ENCODE results near the gene CXCR6.

The CXCR6 gene

DNA sequence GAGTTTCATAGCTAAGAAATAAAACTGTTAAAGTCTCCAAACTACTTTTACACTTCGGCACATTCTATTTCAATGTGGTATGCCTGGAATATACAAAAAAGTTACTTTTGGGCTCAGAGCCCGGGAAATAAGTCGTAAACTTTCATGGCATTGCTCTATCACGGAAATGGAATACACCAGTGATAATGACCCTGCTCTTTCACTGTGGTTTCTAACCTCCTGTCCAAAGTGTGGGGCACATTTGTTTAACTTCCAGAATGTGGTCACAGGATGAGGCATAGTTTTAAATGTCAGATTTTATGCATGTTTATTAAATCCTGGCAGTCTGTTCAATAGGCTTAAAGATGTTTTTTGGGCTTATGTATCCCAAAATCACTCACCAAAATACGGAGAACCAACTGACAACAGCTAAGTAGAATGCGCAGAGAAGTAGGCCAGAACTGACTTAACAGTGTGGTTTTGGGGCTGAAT lies 5.1 kb downstream of the CXCR6 start:
- DNase-seq (ENCODE audit: low read depth in 2 of 2), result no peak

GRCh38 chr3:45948881-45949280 lies 5.6 kb downstream of the CXCR6 start:
- DNase-seq (ENCODE audit: low read depth in 2 of 2), result no peak

DNA sequence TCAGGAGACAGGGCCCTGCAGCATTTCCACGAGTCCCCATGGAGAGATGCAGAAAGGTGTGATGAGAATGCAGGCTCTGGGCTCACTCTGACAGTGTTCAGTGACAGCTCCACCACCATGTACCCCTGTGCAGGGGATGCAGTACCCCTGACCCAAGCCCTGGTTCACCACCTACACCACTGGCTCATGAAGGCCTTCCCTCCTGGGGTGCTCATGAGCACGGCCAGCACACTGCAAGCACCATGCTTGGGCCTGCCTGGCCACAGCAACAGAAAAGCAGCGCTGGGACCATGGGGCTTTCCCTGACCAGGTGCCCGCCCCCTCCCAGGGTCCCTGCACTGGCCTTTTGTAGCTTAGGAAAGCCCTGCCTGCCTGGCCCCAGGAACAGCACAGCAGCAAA lies 6.2 kb downstream of the CXCR6 start:
- DNase-seq (ENCODE audit: low read depth in 2 of 2), result no peak

- no peak for DNase-seq (ENCODE audit: low read depth in 2 of 2)
These were observed 6.9 kb downstream of the CXCR6 start for GRCh38 chr3:45950131-45950530.

- peak; percentile 14 to 29 for DNase-seq (ENCODE audit: low read depth in 2 of 2)
These were observed 7.7 kb downstream of the CXCR6 start for GRCh38 chr3:45950686-45951600.

GRCh38 chr3:45951946-45952345 lies 8.7 kb downstream of the CXCR6 start:
- no peak for DNase-seq (ENCODE audit: low read depth in 2 of 2)

GRCh38 chr3:45952456-45952855 lies 9.2 kb downstream of the CXCR6 start:
- no peak for DNase-seq (ENCODE audit: low read depth in 2 of 2)

DNA sequence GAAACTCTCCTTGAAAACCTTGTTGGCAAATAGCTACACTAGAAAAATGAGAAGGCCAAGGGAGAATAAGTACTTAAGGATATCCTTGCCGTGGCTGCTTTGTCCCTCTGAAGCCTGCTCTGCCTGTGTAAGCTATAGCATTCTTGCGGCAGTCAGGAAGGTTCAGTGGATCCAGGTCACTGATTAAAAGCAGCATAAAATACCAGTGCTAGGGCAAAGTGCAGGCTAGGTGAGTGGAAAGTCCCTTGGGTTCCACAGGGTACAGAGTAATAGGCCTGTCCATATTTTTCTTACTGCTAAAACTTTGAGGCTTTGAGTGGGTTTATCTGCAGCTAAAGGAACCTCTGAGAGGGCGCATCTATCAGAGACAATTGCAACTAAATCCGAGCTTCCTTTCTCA lies 10.3 kb downstream of the CXCR6 start:
- no peak for DNase-seq (ENCODE audit: low read depth in 2 of 2)

GRCh38 chr3:45954306-45954705 lies 11.0 kb downstream of the CXCR6 start:
- no peak for DNase-seq (ENCODE audit: low read depth in 2 of 2)

- no peak for DNase-seq (ENCODE audit: low read depth in 2 of 2)
These were observed 11.9 kb downstream of the CXCR6 start for GRCh38 chr3:45955017-45955647.

DNA sequence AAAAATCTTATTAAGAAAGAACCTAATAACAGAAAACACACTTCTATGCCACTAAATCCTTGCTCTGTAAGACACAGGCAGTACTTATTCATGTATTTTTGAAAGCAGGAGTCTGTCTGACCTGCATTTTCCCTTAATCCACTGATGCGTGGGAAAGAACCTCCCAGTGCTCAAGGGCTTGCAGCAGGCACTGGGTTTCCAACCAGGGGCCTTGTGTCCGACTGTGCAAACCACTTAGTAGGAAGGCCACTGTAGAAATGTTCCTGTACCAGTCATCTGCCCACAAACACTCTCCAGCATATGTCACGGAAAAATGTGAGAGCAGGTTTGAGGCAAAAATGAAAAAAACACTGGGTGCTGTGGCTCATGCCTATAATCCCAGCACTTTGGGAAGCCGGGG lies 12.4 kb downstream of the CXCR6 start:
- no peak for DNase-seq (ENCODE audit: low read depth in 2 of 2)

- DNase-seq (ENCODE audit: low read depth in 2 of 2), result no peak
These were observed 14.3 kb downstream of the CXCR6 start for GRCh38 chr3:45957586-45957985.

DNA sequence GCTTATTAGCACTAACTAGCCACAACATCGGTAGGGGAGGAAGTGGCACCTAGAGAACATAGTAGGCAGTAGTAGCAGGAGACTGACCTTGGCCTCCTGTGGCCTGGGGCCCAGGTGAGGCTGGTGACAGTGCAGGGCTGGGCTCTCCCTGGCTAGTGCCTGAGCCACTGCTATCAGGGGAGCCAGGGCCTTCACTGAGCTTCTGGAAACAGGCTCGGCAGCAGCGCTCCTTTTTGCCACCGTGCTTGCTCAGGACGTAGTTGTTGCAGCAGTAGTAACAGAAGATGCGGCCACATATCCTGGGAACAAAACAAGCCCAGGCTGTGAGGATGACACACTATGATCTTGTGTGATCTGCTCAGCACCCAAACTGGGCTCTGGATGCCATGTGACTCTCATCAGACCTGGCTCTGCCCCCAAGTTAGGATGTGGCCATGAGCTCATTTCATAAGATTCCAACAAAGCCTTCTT lies 15.1 kb downstream of the CXCR6 start:
- DNase-seq (ENCODE audit: low read depth in 2 of 2), result no peak

DNA sequence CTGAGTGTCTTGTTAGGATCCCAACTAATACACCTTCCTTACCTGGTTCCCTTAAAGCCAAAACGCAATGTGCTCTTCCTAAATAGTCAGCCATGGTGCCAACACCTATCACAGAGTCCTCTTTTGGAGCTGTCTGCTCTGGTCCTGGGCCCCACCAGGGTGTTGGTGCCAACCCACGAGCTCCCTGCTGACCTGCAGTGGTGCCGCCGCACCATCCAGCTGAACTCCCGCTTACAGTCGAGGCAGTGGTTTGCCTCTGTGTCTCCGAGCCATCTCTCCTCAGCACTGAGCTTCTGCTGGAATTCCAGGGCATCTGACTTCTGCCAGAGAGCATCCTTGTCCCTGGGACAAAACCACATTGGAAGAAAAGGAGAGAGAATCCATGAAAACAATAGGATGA lies 15.9 kb downstream of the CXCR6 start:
- no peak for DNase-seq (ENCODE audit: low read depth in 2 of 2)

DNA sequence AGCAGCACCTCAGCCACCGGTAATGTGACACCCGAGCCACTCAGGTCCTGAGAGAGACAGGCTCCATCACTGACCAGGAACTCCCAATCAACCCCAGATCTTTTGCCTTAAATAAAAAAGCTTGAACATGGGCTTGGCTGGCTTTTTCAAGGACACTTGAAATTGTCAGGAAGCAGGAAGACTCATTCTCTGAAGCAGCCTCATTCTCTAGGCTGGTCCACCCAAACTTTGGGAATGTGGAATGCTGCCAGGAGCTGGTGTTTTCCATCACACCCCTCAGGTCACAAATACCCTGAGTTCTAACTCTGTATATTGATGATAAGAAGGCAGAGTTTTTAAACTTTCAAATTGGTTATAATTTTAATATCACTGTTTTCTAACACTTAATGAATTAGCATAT lies 17.0 kb downstream of the CXCR6 start:
- DNase-seq (ENCODE audit: low read depth in 2 of 2), result no peak

- no peak for DNase-seq (ENCODE audit: low read depth in 2 of 2)
These were observed 18.8 kb downstream of the CXCR6 start for GRCh38 chr3:45962033-45962432.

DNA sequence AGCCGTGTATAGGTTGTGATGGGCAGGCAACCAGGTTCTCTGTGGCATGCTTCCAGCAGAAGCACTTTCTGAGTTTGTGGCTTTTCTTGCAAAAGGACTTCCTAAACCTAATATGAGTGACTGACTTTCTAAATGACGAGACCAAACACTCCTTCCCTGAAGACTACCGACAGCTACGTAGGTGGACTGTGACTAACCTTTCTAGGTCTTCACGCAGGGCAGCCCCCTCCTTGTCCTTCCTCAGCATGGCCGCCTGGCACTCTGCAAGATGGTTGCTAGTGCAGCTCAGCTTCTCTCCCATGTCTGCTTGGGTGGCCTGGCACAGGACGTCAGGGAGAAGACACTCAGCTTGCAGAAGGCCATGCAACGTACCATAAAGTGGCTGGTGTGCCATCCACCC lies 20.9 kb downstream of the CXCR6 start:
- no peak for DNase-seq (ENCODE audit: low read depth in 2 of 2)

DNA sequence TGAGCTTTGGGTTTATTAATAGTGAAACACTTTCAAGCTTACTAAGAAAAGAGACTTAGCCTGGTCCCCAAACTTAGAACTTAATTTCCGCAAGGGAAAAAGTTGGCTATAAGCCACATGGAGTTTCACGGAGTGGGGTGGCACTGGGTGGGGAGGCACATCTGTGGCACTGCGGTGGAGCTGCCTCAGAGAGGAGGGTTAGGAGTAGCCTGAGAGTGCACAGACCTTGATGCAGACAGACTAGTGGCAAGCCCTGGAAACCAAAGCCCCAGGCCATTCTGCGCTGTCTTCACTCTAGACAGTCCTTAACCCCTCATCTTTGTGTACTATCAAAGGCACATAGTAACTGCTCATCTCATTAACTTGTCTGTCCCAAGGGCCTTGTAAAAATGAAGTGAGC lies 22.0 kb downstream of the CXCR6 start:
- DNase-seq (ENCODE audit: low read depth in 2 of 2), result no peak

GRCh38 chr3:45965653-45966052 lies 22.4 kb downstream of the CXCR6 start:
- DNase-seq (ENCODE audit: low read depth in 2 of 2), result no peak

GRCh38 chr3:45966371-45966791 lies 23.1 kb downstream of the CXCR6 start:
- no peak for DNase-seq (ENCODE audit: low read depth in 2 of 2)

DNA sequence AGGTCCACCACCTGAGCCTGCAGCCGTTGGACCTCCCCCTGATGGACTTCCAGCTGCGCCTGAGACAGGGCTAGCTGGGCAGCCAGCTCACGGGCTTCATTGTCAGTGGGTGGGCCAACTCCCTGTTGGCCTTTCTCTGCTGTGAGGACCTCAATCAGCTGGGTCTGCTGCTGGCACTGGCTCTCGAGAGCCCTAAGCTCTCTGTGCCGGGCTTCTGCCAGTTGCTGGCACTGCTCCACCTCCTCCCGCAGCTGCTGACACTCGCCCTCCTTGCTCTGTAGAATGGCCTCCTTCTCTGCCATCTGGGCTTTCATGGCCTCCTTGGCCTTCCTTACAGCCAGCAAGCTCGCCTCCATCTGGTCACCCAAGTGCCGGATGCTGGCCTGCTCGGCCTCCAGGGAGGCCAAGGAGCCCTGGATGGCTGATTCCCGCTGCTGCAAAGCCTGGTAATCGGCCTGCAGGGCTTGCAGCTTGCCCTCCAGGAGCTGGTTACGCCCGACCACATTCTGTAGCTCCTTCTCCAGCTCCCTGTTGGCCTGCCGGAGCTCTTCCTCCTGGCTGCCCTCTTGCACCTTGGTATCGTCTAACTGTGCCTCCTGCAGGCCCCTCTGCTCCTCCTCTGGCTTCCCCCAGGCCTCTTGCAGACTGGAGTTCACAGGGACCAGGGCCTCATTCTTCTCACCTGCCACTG lies 23.8 kb downstream of the CXCR6 start:
- DNase-seq (ENCODE audit: low read depth in 2 of 2), result no peak

GRCh38 chr3:45967724-45968123 lies 24.5 kb downstream of the CXCR6 start:
- DNase-seq (ENCODE audit: low read depth in 2 of 2), result no peak
